NCI-H446 treated with DMSO at 0.1 percent for 48 hours (cell line): ENCODE measurements around the gene PTPA.
"Not testable (repeated sequence)": the region's sequence is repeated elsewhere in the genome, so short reads cannot be mapped to it uniquely, and the experiment has no call there.

Experiments used
- DNase-seq: peaks from one replicate; lab custom pipeline; 2025; lab: John Stamatoyannopoulos, UW

PTPA gene

GRCh38 chr9:129177791-129178567 lies 66.8 kb downstream of the PTPA start, which contains the start of gene IER5L:
Gene IER5L, minus strand, starts transcription at chr9:129178261. Its CDS starts 209 bp downstream, at chr9:129178052.
- DNase-seq = peak; percentile 80

- no peak for DNase-seq
These were observed 67.6 kb downstream of the PTPA start for GRCh38 chr9:129178568-129179382.

DNA sequence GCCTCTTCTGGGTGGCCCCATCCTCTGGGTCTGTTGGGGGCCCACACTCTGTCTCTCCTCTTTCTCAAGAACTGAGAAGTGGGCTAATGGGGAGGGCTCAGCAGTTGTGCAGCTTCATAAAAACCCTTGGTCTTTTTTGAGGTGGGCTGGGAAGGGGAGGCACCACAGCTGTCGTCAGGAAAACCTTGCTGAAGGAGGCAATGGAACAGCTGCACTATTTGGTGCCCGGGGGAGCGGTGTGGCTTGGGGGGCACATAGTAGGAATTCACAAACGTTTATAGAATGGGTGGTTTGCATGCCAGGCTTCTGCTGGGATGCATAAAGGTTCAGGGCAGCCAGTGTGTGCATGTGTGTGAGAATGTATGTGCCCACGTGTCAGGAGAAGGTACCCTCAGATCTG lies 70.0 kb downstream of the PTPA start:
- DNase-seq = no peak

DNA sequence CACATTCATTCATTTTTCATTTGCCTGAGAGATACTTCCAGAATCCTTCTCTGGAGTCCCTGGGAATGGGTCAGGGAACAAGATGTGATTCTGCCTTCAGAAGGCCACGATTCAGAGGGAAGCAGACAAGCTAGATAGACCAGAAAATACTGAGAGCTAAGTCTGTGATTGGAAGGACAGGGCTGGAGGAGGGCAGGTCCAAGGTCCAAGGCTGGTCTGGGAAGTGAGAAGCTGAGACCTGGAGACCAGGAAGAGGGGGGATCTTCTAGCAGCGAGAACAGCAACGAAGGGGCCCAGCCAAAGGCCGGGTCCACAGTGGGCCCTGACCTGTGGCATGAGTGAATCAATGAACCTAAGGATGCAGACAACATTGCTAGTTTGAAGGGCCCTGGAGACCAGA lies 70.9 kb downstream of the PTPA start:
- no peak for DNase-seq

GRCh38 chr9:129182625-129183494 lies 71.6 kb downstream of the PTPA start:
- no peak for DNase-seq

DNA sequence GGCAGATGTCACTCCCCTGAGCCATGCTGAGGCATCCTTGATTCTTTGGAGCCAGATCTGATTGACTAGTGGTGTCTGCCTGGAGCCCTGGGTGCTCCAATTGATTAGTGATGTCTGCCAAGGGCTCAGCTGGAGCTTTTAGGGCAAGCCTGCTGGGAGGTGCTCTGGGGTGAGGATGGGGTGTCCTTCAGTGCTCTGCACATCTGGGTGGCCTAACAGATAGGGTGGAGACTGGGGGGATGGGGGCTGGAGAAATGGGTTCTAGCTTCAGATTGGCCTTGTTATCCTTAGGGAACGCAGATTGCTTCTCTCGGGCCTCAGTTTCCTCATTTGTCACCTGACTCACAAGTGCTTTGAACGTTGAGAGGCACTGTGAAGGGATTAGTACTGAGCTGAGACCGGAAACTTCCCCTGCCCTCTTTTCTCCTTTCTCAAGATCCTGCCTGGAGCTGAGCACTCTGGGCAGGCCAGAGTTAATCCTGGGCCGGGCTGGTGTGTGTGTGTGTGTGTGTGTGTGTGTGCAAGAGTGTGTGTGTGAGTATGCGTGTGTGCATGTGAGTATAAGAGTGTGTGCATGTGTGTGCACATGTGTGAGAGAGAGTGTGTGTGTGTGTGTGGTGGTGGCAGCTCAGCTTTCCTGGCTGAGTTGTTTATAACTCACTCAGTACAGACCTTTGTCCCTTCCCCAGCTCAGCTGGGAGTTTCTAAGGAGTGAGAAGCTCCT lies 72.4 kb downstream of the PTPA start:
- no peak for DNase-seq

DNA sequence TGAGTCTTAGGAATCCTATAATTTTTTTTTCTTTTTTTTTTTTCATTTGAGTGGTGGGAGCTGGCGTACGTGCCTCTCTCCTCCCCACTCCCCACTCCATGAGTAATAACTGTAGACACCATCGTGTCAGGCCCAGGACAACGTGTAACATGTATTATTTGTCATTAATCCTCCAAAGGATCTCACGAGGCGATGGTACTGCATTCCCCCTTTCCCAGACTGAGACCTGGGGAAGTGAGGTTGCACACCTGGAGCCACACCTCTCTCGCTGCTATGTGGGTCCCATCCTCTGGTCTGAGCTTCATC lies 73.0 kb downstream of the PTPA start:
- DNase-seq = no peak

DNA sequence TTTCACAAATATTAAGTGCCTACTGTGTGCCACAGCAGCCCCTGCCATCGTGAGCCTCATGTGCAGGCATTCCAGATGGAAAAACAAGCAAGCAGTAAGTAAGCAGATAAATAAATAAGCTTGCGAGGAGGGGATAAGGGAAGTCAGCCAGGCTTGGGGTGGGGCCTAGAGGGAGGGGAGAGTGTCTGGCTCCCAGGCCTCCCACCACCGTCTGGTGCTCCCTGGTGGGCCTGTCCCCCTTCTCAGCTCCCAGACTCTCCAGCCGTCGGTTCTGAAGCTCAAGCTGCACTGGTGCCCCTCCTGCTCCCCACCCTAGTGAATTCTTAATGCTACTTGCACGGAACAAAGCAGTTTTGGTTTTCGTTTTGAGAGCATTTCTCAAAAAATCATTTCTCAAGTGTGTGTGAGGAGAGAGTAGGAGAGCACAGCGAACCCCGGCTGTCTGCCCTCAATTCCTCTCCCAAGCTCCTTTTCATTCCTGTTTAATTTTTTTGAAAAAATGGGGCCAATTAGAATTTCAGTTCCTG lies 73.4 kb downstream of the PTPA start:
- DNase-seq = no peak

DNA sequence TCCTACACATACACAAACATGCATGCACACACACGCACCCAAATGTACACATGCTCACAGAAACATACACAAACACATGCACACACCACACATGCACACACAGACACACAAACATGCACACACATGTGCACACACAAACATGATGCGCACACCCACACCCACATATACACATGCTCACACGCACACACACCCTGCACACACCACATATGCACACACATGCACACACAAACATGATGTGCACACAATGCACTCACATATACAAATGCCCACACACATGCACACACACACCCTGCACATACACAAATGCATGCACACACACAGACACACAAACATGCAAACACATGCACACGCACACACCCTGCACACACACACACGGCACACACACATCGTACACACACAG lies 74.2 kb downstream of the PTPA start:
- DNase-seq = no peak

DNA sequence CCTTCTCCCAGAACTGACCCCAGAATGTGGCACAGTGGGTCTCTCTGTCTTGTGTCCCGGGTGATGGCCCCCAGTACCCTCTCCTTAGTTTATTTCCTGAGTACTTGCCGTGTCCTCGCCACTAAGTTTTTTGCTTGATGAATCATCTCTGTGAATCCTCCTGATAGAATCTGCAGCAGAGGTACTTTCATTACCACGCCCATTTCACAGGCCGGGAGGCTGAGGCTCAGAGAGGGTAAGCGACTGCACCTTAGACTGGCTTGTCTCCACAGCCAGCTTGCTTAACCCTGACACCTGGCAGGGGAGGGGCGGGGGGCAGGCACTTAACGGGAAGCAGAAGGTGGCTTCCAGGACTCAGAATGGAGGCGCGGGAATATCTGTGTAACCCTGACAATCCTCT lies 74.8 kb downstream of the PTPA start:
- DNase-seq = no peak

GRCh38 chr9:129187042-129187441 lies 75.8 kb downstream of the PTPA start:
- DNase-seq = no peak

GRCh38 chr9:129189971-129190370 lies 78.8 kb downstream of the PTPA start:
- DNase-seq = not testable (repeated sequence)

GRCh38 chr9:129191234-129191633 lies 80.0 kb downstream of the PTPA start:
- DNase-seq = no peak

- DNase-seq = no peak
These were observed 82.4 kb downstream of the PTPA start for GRCh38 chr9:129193655-129194054.

GRCh38 chr9:129194221-129194620 lies 83.0 kb downstream of the PTPA start:
- DNase-seq = no peak

- no peak for DNase-seq
These were observed 84.4 kb downstream of the PTPA start for GRCh38 chr9:129195606-129196005.

GRCh38 chr9:129197045-129197444 lies 85.8 kb downstream of the PTPA start:
- DNase-seq = not testable (repeated sequence)

DNA sequence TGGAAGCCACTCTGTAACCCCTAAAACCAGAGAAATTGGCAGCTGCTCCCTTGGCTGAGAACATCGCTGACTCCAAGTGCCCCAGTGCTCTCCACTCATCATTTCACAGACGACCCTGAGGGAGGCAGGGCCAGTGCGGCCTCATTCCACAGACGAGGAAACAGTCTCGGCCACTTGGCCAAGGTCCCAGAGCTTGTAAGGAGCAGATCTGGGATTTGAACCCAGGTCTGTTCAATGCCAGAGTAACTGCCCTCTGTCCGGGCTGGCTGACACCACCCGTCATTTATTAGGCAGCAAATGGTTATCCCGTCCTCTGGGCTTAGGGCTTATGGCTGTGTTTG lies 86.7 kb downstream of the PTPA start:
- DNase-seq = no peak
